ENCODE data around the gene PTPRM. TPM values are rescaled to one million over a fixed set of nuclear protein-coding genes. Genes with fewer than 3 reads are reported as not detected.

Gene PTPRM
- polyA plus RNA-seq, 1 donor (not counting 4 experiments of a cell fraction or from before 2014, with no cell fraction given): 54.5 TPM

DNA sequence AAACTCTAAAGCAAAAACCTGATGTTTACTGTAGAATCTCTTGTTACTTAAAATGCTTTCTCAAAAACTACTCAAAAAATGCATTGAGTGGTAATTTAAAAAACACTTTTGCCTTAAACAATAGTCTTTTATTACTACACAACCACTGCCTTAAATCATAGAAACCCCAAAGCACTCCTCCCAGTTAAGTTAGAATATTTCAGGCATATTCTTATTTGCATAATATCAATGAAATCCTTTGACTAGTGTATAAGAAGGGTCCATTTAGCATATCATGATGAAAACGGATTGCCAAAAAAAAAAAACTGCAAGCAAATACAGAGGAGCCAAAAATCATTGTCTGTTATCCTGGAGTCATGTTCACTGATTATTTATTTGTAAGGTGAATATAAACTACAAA, 119.2 kb downstream of the PTPRM start:
- Histone ChIP-seq H2AFZ (ENCODE audit: control insufficient read depth, low read length) (no peak overlapping the region), H3K4me1 (ENCODE audit: control insufficient read depth, extremely low read depth, insufficient read depth, low read length) (peaks cover 21% of the 10 kb centered on the region), H3K9me3 (ENCODE audit: control insufficient read depth, low read depth, low read length) (no peaks in the 10 kb centered on the region), H3K4me3 (ENCODE audit: control insufficient read depth in 2 of 3, extremely low read depth in 1 of 3, insufficient read depth in 2 of 3, low read depth in 1 of 3, low read length in 3 of 3) (no peak overlapping the region), H3K27me3 (ENCODE audit: control insufficient read depth, extremely low read depth, insufficient read depth, low read length) (no peaks in the 10 kb centered on the region), H3K36me3 (ENCODE audit: control insufficient read depth in 2 of 2, extremely low read depth in 1 of 2, insufficient read depth in 2 of 2, low read length in 2 of 2) (no peaks in the 10 kb centered on the region), H4K20me1 (ENCODE audit: control insufficient read depth, extremely low read depth, insufficient read depth, low read length) (no peaks in the 10 kb centered on the region), H3K9me1 (ENCODE audit: control insufficient read depth, extremely low read depth, insufficient read depth, low read length) (no peaks in the 10 kb centered on the region), H3K4me2 (ENCODE audit: control insufficient read depth, extremely low read depth, insufficient read depth, low read depth, low read length) (no peak overlapping the region), H3K27ac (ENCODE audit: control insufficient read depth, insufficient read depth, low read length) (no peak overlapping the region), H3K9ac (ENCODE audit: control insufficient read depth, extremely low read depth, insufficient read depth, low read length) (no peak overlapping the region), H3K79me2 (ENCODE audit: control insufficient read depth, insufficient read depth, low read length) (no peaks in the 10 kb centered on the region)
- dilution Hi-C loops (cut with MboI; ENCODE audit: extremely low pct_ligation_motif_present, low sequenced_read_pairs): no loop called here
- DNase-seq (ENCODE audit: low read depth, low spot score) (no peak), FAIRE-seq (no peak)
- no peak for TF ChIP-seq EZH2 (IDR thresholded peaks at IDR 0.05; ENCODE audit: low read length)
- TF ChIP-seq, protein P1, sequence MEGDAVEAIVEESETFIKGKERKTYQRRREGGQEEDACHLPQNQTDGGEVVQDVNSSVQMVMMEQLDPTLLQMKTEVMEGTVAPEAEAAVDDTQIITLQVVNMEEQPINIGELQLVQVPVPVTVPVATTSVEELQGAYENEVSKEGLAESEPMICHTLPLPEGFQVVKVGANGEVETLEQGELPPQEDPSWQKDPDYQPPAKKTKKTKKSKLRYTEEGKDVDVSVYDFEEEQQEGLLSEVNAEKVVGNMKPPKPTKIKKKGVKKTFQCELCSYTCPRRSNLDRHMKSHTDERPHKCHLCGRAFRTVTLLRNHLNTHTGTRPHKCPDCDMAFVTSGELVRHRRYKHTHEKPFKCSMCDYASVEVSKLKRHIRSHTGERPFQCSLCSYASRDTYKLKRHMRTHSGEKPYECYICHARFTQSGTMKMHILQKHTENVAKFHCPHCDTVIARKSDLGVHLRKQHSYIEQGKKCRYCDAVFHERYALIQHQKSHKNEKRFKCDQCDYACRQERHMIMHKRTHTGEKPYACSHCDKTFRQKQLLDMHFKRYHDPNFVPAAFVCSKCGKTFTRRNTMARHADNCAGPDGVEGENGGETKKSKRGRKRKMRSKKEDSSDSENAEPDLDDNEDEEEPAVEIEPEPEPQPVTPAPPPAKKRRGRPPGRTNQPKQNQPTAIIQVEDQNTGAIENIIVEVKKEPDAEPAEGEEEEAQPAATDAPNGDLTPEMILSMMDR (optimal IDR thresholded peaks at IDR 0.05 in 1 of 3, IDR thresholded peaks at IDR 0.05 in 1 of 3, conservative IDR thresholded peaks at IDR 0.05 in 1 of 3; ENCODE audit: extremely low read depth in 1 of 3, insufficient read depth in 2 of 3, low read length in 3 of 3): no peak

DNA sequence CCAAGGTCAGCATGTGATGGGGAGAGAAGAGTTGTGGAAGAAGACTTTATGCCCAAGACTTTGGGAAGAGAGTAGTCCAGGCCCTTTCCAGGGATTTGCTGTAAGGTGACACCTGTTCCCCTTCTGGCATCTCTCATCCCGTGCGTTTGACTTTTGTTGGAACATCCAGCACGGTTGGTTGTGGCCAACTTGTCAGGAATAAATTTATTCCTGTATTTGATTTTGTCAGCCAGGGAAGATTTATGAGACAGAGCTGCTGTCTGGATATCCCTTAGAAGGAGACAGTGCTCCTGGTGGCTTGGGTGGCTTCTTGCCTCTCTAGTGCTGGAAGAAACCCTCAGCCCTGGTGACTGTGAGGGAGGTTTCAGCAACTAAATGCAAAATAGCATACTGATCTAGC, 121.5 kb downstream of the PTPRM start:
- dilution Hi-C loops (cut with MboI; ENCODE audit: extremely low pct_ligation_motif_present, low sequenced_read_pairs): no loop called here

More for the DNA sequence above, 121.5 kb downstream of the PTPRM start:
- FAIRE-seq (no peak), DNase-seq (ENCODE audit: low read depth, low spot score) (no peak)
- no peaks in the 10 kb centered on the region for H3K9me3 ChIP-seq (ENCODE audit: control insufficient read depth, low read depth, low read length)
- no peaks in the 10 kb centered on the region for H3K79me2 ChIP-seq (ENCODE audit: control insufficient read depth, insufficient read depth, low read length)
- no peaks in the 10 kb centered on the region for H4K20me1 ChIP-seq (ENCODE audit: control insufficient read depth, extremely low read depth, insufficient read depth, low read length)
- no peaks in the 10 kb centered on the region for H3K36me3 ChIP-seq (ENCODE audit: control insufficient read depth in 2 of 2, extremely low read depth in 1 of 2, insufficient read depth in 2 of 2, low read length in 2 of 2)
- TF ChIP-seq, protein P1 (optimal IDR thresholded peaks at IDR 0.05 in 1 of 3, IDR thresholded peaks at IDR 0.05 in 1 of 3, conservative IDR thresholded peaks at IDR 0.05 in 1 of 3; ENCODE audit: extremely low read depth in 1 of 3, insufficient read depth in 2 of 3, low read length in 3 of 3): no peak
- TF ChIP-seq EZH2 (IDR thresholded peaks at IDR 0.05; ENCODE audit: low read length): no peak
- H3K4me2 ChIP-seq (ENCODE audit: control insufficient read depth, extremely low read depth, insufficient read depth, low read depth, low read length): no peak overlapping the region
- H3K4me3 ChIP-seq (ENCODE audit: control insufficient read depth in 2 of 3, extremely low read depth in 1 of 3, insufficient read depth in 2 of 3, low read depth in 1 of 3, low read length in 3 of 3): no peak overlapping the region
- no peak overlapping the region for H2AFZ ChIP-seq (ENCODE audit: control insufficient read depth, low read length)
- H3K9me1 ChIP-seq (ENCODE audit: control insufficient read depth, extremely low read depth, insufficient read depth, low read length): no peaks in the 10 kb centered on the region
- H3K4me1 ChIP-seq (ENCODE audit: control insufficient read depth, extremely low read depth, insufficient read depth, low read length): peaks cover 20% of the 10 kb centered on the region
- no peaks in the 10 kb centered on the region for H3K27me3 ChIP-seq (ENCODE audit: control insufficient read depth, extremely low read depth, insufficient read depth, low read length)
- H3K27ac ChIP-seq (ENCODE audit: control insufficient read depth, insufficient read depth, low read length): no peak overlapping the region
- no peak overlapping the region for H3K9ac ChIP-seq (ENCODE audit: control insufficient read depth, extremely low read depth, insufficient read depth, low read length)
